HepG2 (cell line): Measurements from ENCODE around the gene MPIG6B. TPM values are rescaled to one million over a fixed set of nuclear protein-coding genes. Genes with fewer than 3 reads are reported as not detected.

Source experiments
- ATAC-seq: fragments of 200-7000 bp; cut with Tn5 transposase; 3 replicates; pipeline ENCODE4 v1.9.1; 2020; ENCODE audit warnings: mild to moderate bottlenecking, moderate library complexity
- BruUV-seq: library from RNA; stranded (reverse); fragments of 400-500 nt; replicated peaks from 2 replicates; lab custom pipeline; 2021; lab: Mats Ljungman, UMichigan
- CTCF ChIA-PET: fragments of 300-600 bp; formaldehyde crosslinking; extraction: SDS; loops from one replicate; lab custom pipeline; 2021; ENCODE audit warnings: low total read pairs, inconsistent platforms, low intra/inter-chr PET ratio; lab: Yijun Ruan, JAX
- POLR2A ChIA-PET: fragments of 350-600 bp; sonication (Branson Sonifier 250); formaldehyde crosslinking; loops from one replicate; lab custom pipeline; 2020; ENCODE audit warnings: antibody characterized with exemption, inconsistent platforms; lab: Yijun Ruan, JAX
- DNase-seq: peaks from one replicate; pipeline ENCODE4 v3.0.0-alpha.2; 2015; ENCODE audit warnings: low spot score
- FAIRE-seq: peaks from 3 replicates; lab custom pipeline; 2011; peaks lifted over from hg19 to GRCh38; lab: Jason Lieb, UNC
- H2AFZ ChIP-seq: one replicate; pipeline ENCODE4 v1.6.1; 2011; ENCODE audit warnings: low read length, inconsistent platforms
- H3K27ac ChIP-seq: fragments of 300-600 bp; 3 replicates; pipeline ENCODE4 v1.8.0; 2011; ENCODE audit warnings: mixed run types, mild to moderate bottlenecking, mixed read lengths, low read length, inconsistent platforms; ENCODE audit not compliant: insufficient read depth; ENCODE audit errors: extremely low read length
- H3K27me3 ChIP-seq, 2 experiments: fragments of 200-600 bp in 1 of 2; 2 replicates in 1 of 2; 3 replicates in 1 of 2; pipeline versions ENCODE4 v1.6.0 to v1.8.0; 2011; ENCODE audit warnings: low read length in 2 of 2, mild to moderate bottlenecking in 2 of 2, moderate library complexity in 2 of 2, inconsistent platforms in 1 of 2; ENCODE audit not compliant: insufficient read depth in 2 of 2, control insufficient read depth in 1 of 2
- H3K36me3 ChIP-seq, 2 experiments: fragments of 200-600 bp in 1 of 2; replicated peaks in 1 of 2; 2 replicates in 1 of 2; 3 replicates in 1 of 2; pipeline versions ENCODE4 v1.5.1 to v1.8.0; 2011; ENCODE audit warnings: low read length in 2 of 2, inconsistent platforms in 1 of 2; ENCODE audit not compliant: insufficient read depth in 2 of 2, control insufficient read depth in 1 of 2
- H3K4me1 ChIP-seq: 2 replicates; pipeline ENCODE4 v1.5.1; 2012; ENCODE audit warnings: low read length, inconsistent platforms; ENCODE audit not compliant: insufficient read depth
- H3K4me2 ChIP-seq: 2 replicates; pipeline ENCODE4 v1.6.0; 2011; ENCODE audit warnings: low read depth, low read length, inconsistent platforms
- H3K4me3 ChIP-seq, 3 experiments: fragments of 200-600 bp in 1 of 3; sonication (generic), shearing (Covaris generic) in 1 of 3; replicated peaks in 1 of 3; 2 replicates each; pipeline ENCODE4 v1.5.1; 2011 to 2016; ENCODE audit warnings: low read length in 3 of 3, inconsistent platforms in 2 of 3, low read depth in 2 of 3, mild to moderate bottlenecking in 2 of 3, control low read depth in 1 of 3, mixed read lengths in 1 of 3; ENCODE audit not compliant: insufficient read depth in 1 of 3
- H3K79me2 ChIP-seq: one replicate; pipeline ENCODE4 v1.6.1; 2011; ENCODE audit warnings: low read length, inconsistent platforms; ENCODE audit not compliant: insufficient read depth
- H3K9ac ChIP-seq: 2 replicates; pipeline ENCODE4 v1.6.0; 2011; ENCODE audit warnings: mild to moderate bottlenecking, low read depth, low read length, inconsistent platforms; ENCODE audit not compliant: insufficient read depth
- H3K9me3 ChIP-seq: 2 replicates; pipeline ENCODE4 v1.5.1; 2012; ENCODE audit warnings: mild to moderate bottlenecking, low read length
- H4K20me1 ChIP-seq: 2 replicates; pipeline ENCODE4 v1.6.0; 2011; ENCODE audit warnings: inconsistent platforms, mild to moderate bottlenecking, low read length, moderate library complexity; ENCODE audit not compliant: insufficient read depth
- BCLAF1 ChIP-seq: fragments of 450-650 bp; IDR thresholded peaks from 2 replicates; pipeline ENCODE4 v1.6.1; 2017; ENCODE audit warnings: mild to moderate bottlenecking
- HMG20B ChIP-seq: conservative IDR thresholded peaks from 2 replicates; pipeline ENCODE4 v1.6.1; 2016; ENCODE audit warnings: missing genetic modification reagents, missing compliant biosample characterization
- HNRNPH1 ChIP-seq: fragments of 200-400 bp; formaldehyde crosslinking; optimal IDR thresholded peaks from 2 replicates; pipeline ENCODE3; 2017; ENCODE audit warnings: mild to moderate bottlenecking, low read depth, low read length
- ZNF235 ChIP-seq: sonication (generic); formaldehyde crosslinking; IDR thresholded peaks from 2 replicates; pipeline ENCODE4 v1.8.1; 2023; ENCODE audit warnings: mild to moderate bottlenecking, missing genetic modification reagents, borderline replicate concordance
- ZNF256 ChIP-seq: sonication (generic); formaldehyde crosslinking; conservative IDR thresholded peaks from 2 replicates; pipeline ENCODE4 v1.4.0; 2020; ENCODE audit warnings: missing genetic modification reagents
- ZNF761 ChIP-seq: sonication (generic); formaldehyde crosslinking; conservative IDR thresholded peaks from 2 replicates; pipeline ENCODE4 v1.4.0; 2020; ENCODE audit warnings: mild to moderate bottlenecking, missing genetic modification reagents
- ZSCAN30 ChIP-seq: sonication (generic); formaldehyde crosslinking; IDR thresholded peaks from 2 replicates; pipeline ENCODE4 v1.5.0; 2020; ENCODE audit warnings: mild to moderate bottlenecking, missing genetic modification reagents
- WGBS: methylation state at CpG from one replicate; pipeline ENCODE4 v1.1.6; 2017; ENCODE audit warnings: low lambda C conversion rate; 5-methylcytosine and 5-hydroxymethylcytosine counted together
- in situ Hi-C: cut with HindIII; loops from 2 replicates; pipeline ENCODE4 v1.10.0; 2017; ENCODE audit warnings: low pct_unique_long_range_greater_than_20kb; ENCODE audit not compliant: extremely low pct_ligation_motif_present
- intact Hi-C: fragments of 100-400 bp; cut with micrococcal nuclease; formaldehyde crosslinking; loops from one replicate; pipeline ENCODE4 v1.10.0; 2022; ENCODE audit not compliant: unreplicated experiment
- polyA plus RNA-seq, 8 experiments: library from polyadenylated mRNA; depleted of rRNA in 3 of 8; stranded (reverse) in 7 of 8; unstranded in 1 of 8; fragments of >200 nt; fragmentation: Illumina TruSeq in 4 of 8; extraction: Trizol in 4 of 8; gene quantifications; 2 replicates each; pipeline versions ENCODE4 v1.2.1 to v1.2.3, GENCODE V29; 2011 to 2016; ENCODE audit warnings: low read depth in 4 of 8, missing spikeins in 1 of 8, mixed read lengths in 1 of 8; ENCODE audit not compliant: insufficient read depth in 1 of 8
- total RNA-seq, 5 experiments: library from RNA; depleted of rRNA; stranded (reverse); fragments of >200 nt; fragmentation: Illumina TruSeq; extraction: Trizol; gene quantifications; 2 replicates each; pipeline ENCODE4 v1.2.3, GENCODE V29; 2016; ENCODE audit warnings: low read depth in 1 of 5

Gene MPIG6B
- total and polyA plus RNA-seq, 2 of the 13 experiments (the other 11 are each of a cell fraction or from before 2014, with no cell fraction given), result not detected

GRCh38 chr6:31771992-31772358 is 48.8 kb downstream of the MPIG6B start:
- in situ Hi-C loops, result loop anchor here (5.0 kb wide), 1 partner anchor 60 kb away; no protein-coding TSS in a partner anchor
- WGBS, result 83% methylated on average over 4 of the region's 4 CpGs
- POLR2A ChIA-PET, result interaction anchor here (0.6 to 9.0 kb wide), 6 partner anchors 34 to 226 kb away, joined by 3 to 279 read pairs (median 34); partner anchors contain the start of genes ATP6V1G2, CLIC1, DDAH2 and HSPA1B

More at GRCh38 chr6:31771992-31772358, 48.8 kb downstream of the MPIG6B start:
- no peak for TF ChIP-seq BCLAF1
- TF ChIP-seq HMG20B (CRISPR knock-in tag), result no peak
- no peak for TF ChIP-seq ZNF235 (CRISPR knock-in tag)
- no peak for TF ChIP-seq HNRNPH1
- no peak for TF ChIP-seq ZSCAN30 (CRISPR knock-in tag)
- TF ChIP-seq ZNF256 (CRISPR knock-in tag), result no peak
- no peak for TF ChIP-seq ZNF761 (CRISPR knock-in tag)
- TF ChIP-seq, all 625 proteins: peak for 0
- H3K9me3 ChIP-seq, result no peaks in the 10 kb centered on the region
- H3K27ac ChIP-seq, result no peak overlapping the region
- BruUV-seq, result no TSS peak
- H3K79me2 ChIP-seq, result no peaks in the 10 kb centered on the region
- no peak for FAIRE-seq
- peaks cover 51% of the 10 kb centered on the region for H3K4me1 ChIP-seq
- H3K27me3 ChIP-seq, result no peaks in the 10 kb centered on the region
- no peak for DNase-seq
- no peaks in the 10 kb centered on the region for H3K36me3 ChIP-seq
- intact Hi-C loops, result loop anchor here (1.0 to 10.0 kb wide), 3 partner anchors 58 to 153 kb away; partner anchors contain the start of genes C2 and NEU1
- no peak overlapping the region for H3K9ac ChIP-seq
- H2AFZ ChIP-seq, result no peak overlapping the region
- CTCF ChIA-PET, result interaction anchor here (1.5 to 1.6 kb wide), 2 partner anchors 42 to 58 kb away, joined by 7 to 16 read pairs; partner anchors contain the start of gene DDAH2
- H3K4me3 ChIP-seq, result no peak overlapping the region
- no peak overlapping the region for H3K4me2 ChIP-seq
- H4K20me1 ChIP-seq, result no peaks in the 10 kb centered on the region
- no peak for ATAC-seq
